ENCODE data around the gene SENP8.
"Not testable (repeated sequence)": the region's sequence is repeated elsewhere in the genome, so short reads cannot be mapped to it uniquely, and the experiment has no call there.

SENP8 gene

DNA sequence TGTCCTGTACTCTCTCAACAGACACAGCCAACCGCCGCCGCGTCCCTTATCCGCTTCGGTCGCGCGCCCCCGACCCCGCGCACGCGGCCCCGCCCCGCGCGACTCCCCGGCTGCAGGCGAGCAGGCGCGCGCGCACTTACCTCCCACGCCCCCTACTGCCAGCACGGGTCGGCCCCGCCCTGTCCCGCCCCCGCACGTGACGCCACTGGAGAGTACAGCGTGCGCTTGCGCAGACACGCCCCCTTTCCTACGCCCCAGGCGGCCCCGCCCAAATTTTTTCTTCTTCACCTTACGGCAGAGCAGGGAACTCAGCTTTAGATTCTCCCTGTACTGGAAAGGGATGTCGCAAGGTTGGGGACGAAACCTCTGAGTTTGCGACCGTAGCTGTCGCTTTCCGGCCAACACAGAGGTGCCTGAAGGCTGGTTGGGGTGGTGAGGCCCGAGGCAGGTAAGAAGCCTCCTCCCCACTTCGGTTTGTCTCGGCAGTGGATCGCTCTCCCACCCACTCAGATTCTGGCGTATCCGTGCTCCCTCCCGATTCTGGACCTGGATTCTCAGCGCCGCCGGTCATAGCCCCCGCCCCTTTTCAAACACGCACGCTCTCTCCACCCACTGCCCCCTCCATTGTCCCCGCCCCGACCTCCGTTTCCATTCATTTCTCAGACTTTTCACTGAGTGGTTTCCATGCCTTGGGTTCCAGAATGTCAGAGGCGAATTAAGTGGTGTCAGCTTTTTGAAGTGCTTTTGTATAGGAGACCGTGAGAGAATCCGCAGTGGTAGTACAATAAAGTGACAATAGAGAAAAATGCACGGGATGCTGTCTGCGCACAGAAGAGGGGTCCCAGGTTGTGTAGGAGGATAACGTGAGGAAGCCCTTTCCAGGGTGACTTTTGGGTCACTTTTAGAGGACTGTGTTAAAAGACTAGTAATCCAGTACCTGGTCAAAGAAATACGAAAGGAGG, at the start of gene SENP8, which contains the start of gene MYO9A:
SENP8 (plus strand) TSS at position 387 of the 962 bp plus-strand sequence. CDS start 21,221 bp downstream, outside the sequence.
MYO9A (minus strand) TSS at position 134 of the 962 bp plus-strand sequence. CDS start 71,587 bp downstream, outside the sequence.
- Histone ChIP-seq H3K9me3 (replicated peaks in 1 of 11) (no peaks in the 10 kb centered on the region), H3K27me3 (no peaks in the 10 kb centered on the region), H3K9ac (peak within 1 kb of the TSS; percentile 88 to 97 (median 93)), H4K20me1 (peaks cover 0 to 38% (median 13%) of the 10 kb centered on the region in 11 experiments; a peak in 10 of 22 replicates), H3K4me2 (peak within 1 kb of the TSS; percentile 83 to 98 (median 94)), H3K4me3 (peak within 1 kb of the TSS; percentile 82 to 98 (median 89)), H3K4me1 (peaks cover 19 to 28% (median 23%) of the 10 kb centered on the region in 10 experiments), H3K27ac (peak within 1 kb of the TSS; percentile 89 to 98 (median 95)), H3K36me3 (no peaks in the 10 kb centered on the region)
- peak in 8 of 11 experiments; percentile 13 to 73 (median 46); a peak in 10 of 22 replicates for TF ChIP-seq Cebpa-rat (IDR thresholded peaks at IDR 0.05)

DNA sequence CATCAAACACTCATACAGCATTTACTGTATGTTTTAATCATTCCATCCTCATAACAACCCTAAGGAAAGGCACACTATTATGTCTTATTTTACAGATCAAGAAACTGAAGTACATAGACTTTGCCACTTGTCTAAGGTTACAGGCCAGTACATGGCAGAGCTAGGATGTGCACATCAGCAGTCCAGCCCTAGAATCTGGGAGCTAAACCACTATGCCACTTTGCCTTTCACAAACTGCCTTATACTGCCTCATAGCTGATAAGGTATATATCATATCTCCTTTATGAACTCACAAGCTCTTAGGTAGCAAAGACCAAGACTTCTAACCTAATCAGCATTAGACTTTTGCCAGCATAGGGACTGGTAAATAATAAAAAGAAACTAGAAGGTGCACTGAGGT, 49.3 kb upstream of the SENP8 start:
- no peak overlapping the region for H3K4me2 ChIP-seq
- no peak overlapping the region for H3K27ac ChIP-seq
- H3K4me1 ChIP-seq, result peaks cover 0 to 14% (median 0%) of the 10 kb centered on the region in 10 experiments; a peak in 6 of 20 replicates

DNA sequence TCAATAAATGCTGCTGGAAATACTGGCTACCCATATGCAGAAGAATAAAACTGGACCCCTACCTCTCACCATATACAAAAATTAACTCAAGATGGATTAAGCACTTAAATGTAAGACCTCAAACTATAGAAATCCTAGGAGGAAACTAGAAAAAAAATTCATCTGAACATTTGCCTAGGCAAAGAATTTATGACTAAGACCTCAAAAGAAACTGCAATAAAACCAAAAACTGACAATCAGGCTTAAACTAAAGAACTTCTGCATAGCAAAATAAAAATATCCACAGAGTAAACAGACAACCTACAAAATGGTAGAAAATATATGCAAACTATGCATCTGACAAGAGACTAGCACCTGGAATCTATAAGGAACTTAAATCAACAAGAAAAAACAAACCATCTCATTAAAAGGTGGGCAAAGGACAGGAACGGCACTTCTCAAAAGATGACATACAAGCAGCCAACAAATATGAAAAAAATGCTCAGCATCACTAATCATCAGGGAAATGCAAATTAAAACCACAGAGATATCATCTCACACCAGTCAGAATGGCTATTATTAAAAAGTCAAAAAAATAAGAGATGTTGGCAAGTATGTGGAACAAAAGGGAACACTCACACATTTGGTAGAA, 47.3 kb upstream of the SENP8 start:
- H3K27me3 ChIP-seq, result no peaks in the 10 kb centered on the region
- no peak for TF ChIP-seq Cebpa-rat (IDR thresholded peaks at IDR 0.05)
- no peak overlapping the region for H3K27ac ChIP-seq
- H3K36me3 ChIP-seq, result peaks cover 0 to 3% (median 0%) of the 10 kb centered on the region in 11 experiments; a peak in 1 of 22 replicates
- peaks cover 0 to 18% (median 0%) of the 10 kb centered on the region in 11 experiments; a peak in 6 of 22 replicates for H4K20me1 ChIP-seq
- peaks cover 0 to 14% (median 0%) of the 10 kb centered on the region in 10 experiments; a peak in 6 of 20 replicates for H3K4me1 ChIP-seq
- H3K9ac ChIP-seq, result no peak overlapping the region
- H3K4me2 ChIP-seq, result peak overlapping the region in 3 of 11 experiments; percentile 10 to 26 (median 24); a peak in 3 of 22 replicates
- peaks cover 0 to 15% (median 4%) of the 10 kb centered on the region in 11 experiments; a peak in 5 of 22 replicates for H3K9me3 ChIP-seq (replicated peaks in 1 of 11)
- no peak overlapping the region for H3K4me3 ChIP-seq

More for the DNA sequence above, 49.3 kb upstream of the SENP8 start:
- no peak overlapping the region for H3K9ac ChIP-seq
- peaks cover 0 to 18% (median 0%) of the 10 kb centered on the region in 11 experiments; a peak in 6 of 22 replicates for H4K20me1 ChIP-seq
- peaks cover 0 to 5% (median 0%) of the 10 kb centered on the region in 11 experiments; a peak in 1 of 22 replicates for H3K36me3 ChIP-seq
- H3K4me3 ChIP-seq, result no peak overlapping the region
- peaks cover 0 to 17% (median 4%) of the 10 kb centered on the region in 11 experiments; a peak in 4 of 22 replicates for H3K9me3 ChIP-seq (replicated peaks in 1 of 11)
- TF ChIP-seq Cebpa-rat (IDR thresholded peaks at IDR 0.05), result no peak
- H3K27me3 ChIP-seq, result no peaks in the 10 kb centered on the region

DNA sequence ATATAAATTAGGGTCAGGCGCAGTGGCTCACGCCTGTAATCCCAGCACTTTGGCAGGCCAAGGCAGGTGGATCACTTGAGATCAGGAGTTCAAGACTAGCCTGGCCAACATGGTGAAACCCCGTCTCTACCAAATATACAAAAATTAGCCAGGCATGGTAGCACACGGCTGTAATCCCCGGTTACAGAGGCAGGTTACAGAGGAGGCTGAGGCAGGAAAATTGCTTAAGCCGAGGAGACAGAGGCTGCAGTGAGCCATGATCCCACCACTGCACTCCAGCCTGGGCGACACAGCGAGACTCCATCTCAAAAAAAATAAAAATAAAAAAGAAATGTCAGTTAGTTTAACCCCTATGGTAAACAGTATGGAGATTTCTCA, 46.8 kb upstream of the SENP8 start:
- Histone ChIP-seq H3K4me2 (peak overlapping the region in 3 of 11 experiments; percentile 10 to 26 (median 24); a peak in 3 of 22 replicates), H4K20me1 (peaks cover 0 to 18% (median 0%) of the 10 kb centered on the region in 11 experiments; a peak in 6 of 22 replicates), H3K9me3 (replicated peaks in 1 of 11) (peaks cover 0 to 17% (median 5%) of the 10 kb centered on the region in 11 experiments; a peak in 5 of 22 replicates), H3K4me1 (peaks cover 0 to 14% (median 0%) of the 10 kb centered on the region in 10 experiments; a peak in 6 of 20 replicates)
- H3K27ac ChIP-seq, H3K4me3 ChIP-seq, H3K27me3 ChIP-seq, H3K9ac ChIP-seq, H3K36me3 ChIP-seq: not testable (repeated sequence)

DNA sequence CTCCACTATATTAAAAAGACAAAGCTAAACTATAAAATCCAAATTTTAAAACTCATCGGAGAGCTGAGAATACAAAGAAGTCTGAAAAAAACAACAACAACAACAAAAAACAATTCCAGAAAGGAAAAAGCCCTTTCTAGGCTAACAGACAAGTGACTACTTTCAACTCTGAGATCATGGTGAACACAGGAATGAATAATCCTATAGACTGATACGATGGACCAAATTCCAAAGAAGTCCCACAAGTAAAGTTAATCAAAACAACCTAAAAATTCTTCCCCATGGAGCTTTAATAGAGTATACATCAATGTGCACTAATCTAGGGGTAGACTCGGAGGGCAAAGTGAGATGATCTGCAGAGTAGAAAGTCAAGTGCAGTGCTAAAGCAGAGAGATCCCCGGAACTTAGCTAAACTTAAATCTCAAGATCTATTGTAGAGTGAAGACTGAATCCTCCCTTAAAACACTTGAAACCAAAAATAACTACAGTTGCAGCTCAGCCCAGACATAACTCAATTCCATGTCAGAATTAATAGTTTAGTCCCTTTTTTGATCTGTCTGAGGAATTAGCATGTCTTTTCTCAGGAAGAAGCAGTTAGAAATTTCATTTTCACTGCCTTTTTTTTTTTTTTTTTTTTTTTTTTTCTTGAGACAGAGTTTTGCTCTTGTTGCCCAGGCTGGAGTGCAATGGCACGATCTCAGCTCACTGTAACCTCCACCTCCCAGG, 43.7 kb upstream of the SENP8 start:
- no peak for TF ChIP-seq Cebpa-rat (IDR thresholded peaks at IDR 0.05)
- no peak overlapping the region for H3K27ac ChIP-seq
- peaks cover 0 to 21% (median 0%) of the 10 kb centered on the region in 11 experiments; a peak in 7 of 22 replicates for H4K20me1 ChIP-seq
- peaks cover 0 to 17% (median 5%) of the 10 kb centered on the region in 11 experiments; a peak in 5 of 22 replicates for H3K9me3 ChIP-seq (replicated peaks in 1 of 11)
- no peak overlapping the region for H3K4me2 ChIP-seq
- peaks cover 0 to 35% (median 16%) of the 10 kb centered on the region in 10 experiments; a peak in 15 of 20 replicates for H3K4me1 ChIP-seq
- H3K36me3 ChIP-seq, result no peaks in the 10 kb centered on the region
- H3K4me3 ChIP-seq, result no peak overlapping the region
- H3K27me3 ChIP-seq, result no peaks in the 10 kb centered on the region
- no peak overlapping the region for H3K9ac ChIP-seq

DNA sequence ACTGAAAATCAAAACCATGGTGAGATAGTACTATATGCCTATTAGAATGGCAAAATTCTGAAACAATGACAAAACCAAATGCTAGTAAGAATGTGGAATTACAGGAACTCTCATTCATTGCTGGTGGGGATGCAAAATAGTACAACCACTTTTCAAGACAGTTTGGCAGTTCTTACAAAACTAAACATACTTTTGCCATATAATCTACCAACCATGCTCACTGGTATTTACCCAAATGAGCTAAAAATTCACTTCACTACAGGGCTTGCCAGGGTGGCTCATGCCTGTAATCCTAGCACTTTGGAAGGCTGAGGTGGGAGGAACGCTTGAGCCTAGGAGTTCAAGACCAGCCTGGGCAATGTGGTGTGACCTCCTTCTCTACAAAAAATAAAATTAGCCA, 40.3 kb upstream of the SENP8 start:
- H3K4me2 ChIP-seq, result peak overlapping the region in 7 of 11 experiments; percentile 13 to 83 (median 66); a peak in 13 of 22 replicates
- H3K9me3 ChIP-seq (replicated peaks in 1 of 11), result peaks cover 0 to 15% (median 6%) of the 10 kb centered on the region in 11 experiments; a peak in 4 of 22 replicates
- no peak for TF ChIP-seq Cebpa-rat (IDR thresholded peaks at IDR 0.05)
- H3K27ac ChIP-seq, result no peak overlapping the region
- H3K4me1 ChIP-seq, result peaks cover 0 to 33% (median 22%) of the 10 kb centered on the region in 10 experiments; a peak in 15 of 20 replicates
- peaks cover 0 to 17% (median 0%) of the 10 kb centered on the region in 11 experiments; a peak in 6 of 22 replicates for H4K20me1 ChIP-seq
- H3K4me3 ChIP-seq, result no peak overlapping the region
- H3K9ac ChIP-seq, result no peak overlapping the region
- H3K27me3 ChIP-seq, result no peaks in the 10 kb centered on the region
- H3K36me3 ChIP-seq, result no peaks in the 10 kb centered on the region; a peak in 1 of 22 replicates

DNA sequence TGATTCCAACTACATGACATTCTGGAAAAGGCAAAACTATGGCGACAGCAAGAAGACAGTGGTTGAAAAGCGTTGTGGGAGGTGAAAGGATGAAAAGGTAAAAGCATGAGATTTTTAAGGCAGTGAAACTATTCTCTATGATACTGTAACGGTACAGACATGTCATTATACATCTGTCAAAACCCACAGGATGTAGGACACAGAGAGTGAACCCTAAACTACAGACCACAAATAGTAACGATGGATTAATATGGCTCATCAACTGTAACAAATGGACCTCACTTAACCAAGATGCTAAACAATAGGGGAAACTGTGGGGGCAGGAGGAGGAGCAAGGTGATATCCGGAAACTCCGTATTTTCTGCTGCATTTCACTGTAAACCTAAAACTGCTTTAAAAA, 39.3 kb upstream of the SENP8 start:
- TF ChIP-seq Cebpa-rat (IDR thresholded peaks at IDR 0.05), result no peak
- Histone ChIP-seq H3K4me3 (no peak overlapping the region; a peak in 1 of 20 replicates), H3K9ac (no peak overlapping the region), H3K27ac (no peak overlapping the region), H3K36me3 (no peaks in the 10 kb centered on the region; a peak in 2 of 22 replicates), H3K27me3 (no peaks in the 10 kb centered on the region), H4K20me1 (peaks cover 0 to 17% (median 0%) of the 10 kb centered on the region in 11 experiments; a peak in 6 of 22 replicates), H3K9me3 (replicated peaks in 1 of 11) (peaks cover 0 to 15% (median 7%) of the 10 kb centered on the region in 11 experiments; a peak in 7 of 22 replicates), H3K4me1 (peaks cover 0 to 33% (median 22%) of the 10 kb centered on the region in 10 experiments; a peak in 15 of 20 replicates), H3K4me2 (peak overlapping the region in 10 of 11 experiments; percentile 1 to 83 (median 44); a peak in 15 of 22 replicates)

Data from BLaER1 treated with 17β-estradiol and CSF1 and Interleukin-3, amounts not matched to agents 10 nM and 100 nM (cell line).